OCI-LY1 (cell line): ENCODE results near the gene SOBP.
"Not testable (repeated sequence)": the region's sequence is repeated elsewhere in the genome, so short reads cannot be mapped to it uniquely, and the experiment has no call there.

ENCODE experiments used
- CTCF ChIP-seq: fragments of 200-600 bp; sonication (generic), shearing (Covaris generic); IDR thresholded peaks from 2 replicates; pipeline ENCODE4 v1.5.1; 2017; ENCODE audit warnings: mild to moderate bottlenecking, antibody characterized with exemption, low read length, moderate library complexity, mixed read lengths
- EZH2 ChIP-seq: fragments of 200-600 bp; sonication (generic), shearing (Covaris generic); IDR thresholded peaks from 2 replicates; pipeline ENCODE4 v1.8.0; 2017; ENCODE audit warnings: borderline replicate concordance, mixed run types, mild to moderate bottlenecking, antibody characterized with exemption, low read length, moderate library complexity, mixed read lengths

GRCh38 chr6:107553121-107553520 is 63.2 kb downstream of the SOBP start:
- not testable (repeated sequence) for TF ChIP-seq CTCF, EZH2
